Heart right ventricle (tissue), 16 donors: ENCODE results near the gene SFXN4. TPM values are rescaled to one million over a fixed set of nuclear protein-coding genes. Genes with fewer than 3 reads are reported as not detected.

Experiments
- ATAC-seq, 8 donors: fragments of 200-7000 bp; cut with Tn5 transposase; one replicate each; pipeline ENCODE4 v1.9.1; 2020; ENCODE audit warnings: mild to moderate bottlenecking in 8 of 8, moderate library complexity in 8 of 8, moderate number of reproducible peaks in 1 of 8
- DNase-seq, 2 donors: peaks; one replicate each; pipeline ENCODE4 v3.0.0-alpha.2; 2020
- H3K27ac ChIP-seq, 10 donors: fragments of 200-600 bp; sonication (generic) in 2 of 10; one replicate each; pipeline versions ENCODE4 v1.5.0 to v1.8.0; 2020 to 2022; ENCODE audit warnings: mild to moderate bottlenecking in 3 of 10
- H3K27me3 ChIP-seq, 7 donors: fragments of 200-600 bp; one replicate each; pipeline ENCODE4 v1.8.0; 2021 to 2022; ENCODE audit warnings: mild to moderate bottlenecking in 2 of 7
- H3K36me3 ChIP-seq, 9 donors: fragments of 200-600 bp; sonication (generic) in 1 of 9; one replicate each; pipeline versions ENCODE4 v1.5.0 to v1.8.0; 2020 to 2022; ENCODE audit warnings: mild to moderate bottlenecking in 2 of 9
- H3K4me1 ChIP-seq, 9 donors: fragments of 200-600 bp; sonication (generic) in 1 of 9; one replicate each; pipeline versions ENCODE4 v1.5.0 to v1.8.0; 2020 to 2022; ENCODE audit warnings: mild to moderate bottlenecking in 4 of 9
- H3K4me3 ChIP-seq, 10 donors: fragments of 200-600 bp; sonication (generic) in 2 of 10; one replicate each; pipeline versions ENCODE4 v1.5.0 to v1.8.0; 2020 to 2022; ENCODE audit warnings: mild to moderate bottlenecking in 7 of 10, moderate library complexity in 2 of 10
- H3K9me3 ChIP-seq, 11 donors: fragments of 200-600 bp in 10 of 11; sonication (generic) in 2 of 11; one replicate each; pipeline versions ENCODE4 v1.5.0 to v1.8.0; 2013 to 2022; ENCODE audit warnings: mild to moderate bottlenecking in 2 of 11, control low read depth in 1 of 11, moderate library complexity in 1 of 11
- WGBS, 2 donors: extraction: QIAGEN DNeasy Blood & Tissue Kit; methylation state at CpG; one replicate each; pipeline ENCODE4 v1.1.7; 2013; ENCODE audit warnings: inconsistent platforms in 1 of 2; 5-methylcytosine and 5-hydroxymethylcytosine counted together
- intact Hi-C, 10 donors: fragments of 100-400 bp; cut with DNase I; formaldehyde crosslinking; loops; one replicate each; pipeline versions ENCODE4 v1.11.1 to v1.14.2; 2022
- polyA plus RNA-seq, 2 donors: library from polyadenylated mRNA; stranded (reverse); fragments of 200-250 nt; gene quantifications; one replicate each; pipeline ENCODE4 v1.2.3, GENCODE V29; 2013
- total RNA-seq, 10 donors: library from RNA; stranded (reverse); fragmentation: NEBNext Ultra II Directional in 3 of 10; extraction: Animal tissue kit (Norgen Biotek cat#: 25700) in 3 of 10; gene quantifications; one replicate each; pipeline versions ENCODE4 v1.2.1 to v1.2.4, GENCODE V29; 2021 to 2023
- TF ChIP-seq, protein P1 (sequence below), 9 donors: fragments of 200-600 bp; sonication (generic) in 2 of 9; IDR thresholded peaks; one replicate each; pipeline versions ENCODE4 v1.5.0 to v1.8.0; 2021 to 2022; ENCODE audit warnings: antibody characterized with exemption in 9 of 9, mild to moderate bottlenecking in 5 of 9, moderate library complexity in 1 of 9
- donor health status: Arrhythmogenic right ventricular cardiomyopathy.
- donor health status: ischemic (EF 13 %, LVEDD 7.1; RV severe dilation, severe dysfunction).
- donor health status: healthy with polysubstance abuse.
- donor health status: DM: no; HTN: yes; CAD: no.
- donor health status: DM: no; HTN: no; CAD: no.
- donor health status: ischemic (EF 25% LVEDD 6.9; RV normal size, moderate dysfunction).
- donor health status: ischemic (EF 25% LVEDD 5.7; RV mildly dilated, moderate dysfunction).
- donor health status: healthy.
- donor health status: DM: yes; HTN: yes; CAD: no.
- donor health status: Ischemic cardiomyopathy.
- donor health status: ischemic (EF 35%, LVEDD 5.7; RV mildly dilated, moderate dysfunction).
- donor health status: nonischemic (EF 11% LVEDD 7.7; RV severe dilation, severe dysfunction).
- donor health status: DM: yes; HTN: yes; CAD: no.
- donor health status: PGD.
- donor health status: ischemic (EF 29% LVEDD 5.4; RV normal size, mild dysfunction).
- donor health status: nonischemic (EF 23%, LVEDD 6.1; RV moderate dilation, normal function).

Gene SFXN4
- total and polyA plus RNA-seq, 12 donors, result 32.3 to 95.2 (median 44.0) TPM

DNA sequence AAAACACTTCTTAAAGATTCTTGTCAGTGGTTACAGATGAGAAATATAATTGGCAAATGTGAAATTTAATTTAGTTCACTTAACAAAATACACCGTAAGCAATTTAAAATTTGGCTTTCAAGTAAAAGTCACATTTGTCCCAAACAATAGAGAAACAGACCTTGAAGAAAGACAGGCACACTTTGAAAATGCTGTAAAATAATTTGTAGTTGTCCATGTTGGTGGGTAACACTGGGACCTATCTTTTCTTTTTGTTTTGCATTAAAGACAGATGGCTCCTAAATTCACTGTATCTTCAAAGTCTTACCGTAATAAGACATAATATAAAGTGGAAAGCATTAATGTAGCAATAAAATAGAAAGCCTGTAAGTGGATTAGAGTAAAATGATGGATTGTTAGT lies 45.1 kb upstream of the SFXN4 start:
- Histone ChIP-seq H3K27me3 (no peaks in the 10 kb centered on the region), H3K4me3 (peak overlapping the region in 6 of 10 donors; percentile 3 to 99 (median 96)), H3K27ac (peak overlapping the region in 8 of 10 donors; percentile 86 to 100 (median 98)), H3K9me3 (no peaks in the 10 kb centered on the region), H3K36me3 (peaks cover 0 to 21% (median 0%) of the 10 kb centered on the region in 9 donors), H3K4me1 (peaks cover 6 to 82% (median 76%) of the 10 kb centered on the region in 9 donors)
- TF ChIP-seq, protein P1, sequence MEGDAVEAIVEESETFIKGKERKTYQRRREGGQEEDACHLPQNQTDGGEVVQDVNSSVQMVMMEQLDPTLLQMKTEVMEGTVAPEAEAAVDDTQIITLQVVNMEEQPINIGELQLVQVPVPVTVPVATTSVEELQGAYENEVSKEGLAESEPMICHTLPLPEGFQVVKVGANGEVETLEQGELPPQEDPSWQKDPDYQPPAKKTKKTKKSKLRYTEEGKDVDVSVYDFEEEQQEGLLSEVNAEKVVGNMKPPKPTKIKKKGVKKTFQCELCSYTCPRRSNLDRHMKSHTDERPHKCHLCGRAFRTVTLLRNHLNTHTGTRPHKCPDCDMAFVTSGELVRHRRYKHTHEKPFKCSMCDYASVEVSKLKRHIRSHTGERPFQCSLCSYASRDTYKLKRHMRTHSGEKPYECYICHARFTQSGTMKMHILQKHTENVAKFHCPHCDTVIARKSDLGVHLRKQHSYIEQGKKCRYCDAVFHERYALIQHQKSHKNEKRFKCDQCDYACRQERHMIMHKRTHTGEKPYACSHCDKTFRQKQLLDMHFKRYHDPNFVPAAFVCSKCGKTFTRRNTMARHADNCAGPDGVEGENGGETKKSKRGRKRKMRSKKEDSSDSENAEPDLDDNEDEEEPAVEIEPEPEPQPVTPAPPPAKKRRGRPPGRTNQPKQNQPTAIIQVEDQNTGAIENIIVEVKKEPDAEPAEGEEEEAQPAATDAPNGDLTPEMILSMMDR (IDR thresholded peaks at IDR 0.05), result no peak
- DNase-seq, result no peak
- ATAC-seq, result no peak
- 67 to 75% methylated on average over 2 of the region's 2 CpGs for WGBS, 2 donors
- intact Hi-C loops, result loop anchor here in 4 of 10 donors (5.0 to 10.0 kb wide), 3 partner anchors 42 to 84 kb away; no protein-coding TSS in a partner anchor

DNA sequence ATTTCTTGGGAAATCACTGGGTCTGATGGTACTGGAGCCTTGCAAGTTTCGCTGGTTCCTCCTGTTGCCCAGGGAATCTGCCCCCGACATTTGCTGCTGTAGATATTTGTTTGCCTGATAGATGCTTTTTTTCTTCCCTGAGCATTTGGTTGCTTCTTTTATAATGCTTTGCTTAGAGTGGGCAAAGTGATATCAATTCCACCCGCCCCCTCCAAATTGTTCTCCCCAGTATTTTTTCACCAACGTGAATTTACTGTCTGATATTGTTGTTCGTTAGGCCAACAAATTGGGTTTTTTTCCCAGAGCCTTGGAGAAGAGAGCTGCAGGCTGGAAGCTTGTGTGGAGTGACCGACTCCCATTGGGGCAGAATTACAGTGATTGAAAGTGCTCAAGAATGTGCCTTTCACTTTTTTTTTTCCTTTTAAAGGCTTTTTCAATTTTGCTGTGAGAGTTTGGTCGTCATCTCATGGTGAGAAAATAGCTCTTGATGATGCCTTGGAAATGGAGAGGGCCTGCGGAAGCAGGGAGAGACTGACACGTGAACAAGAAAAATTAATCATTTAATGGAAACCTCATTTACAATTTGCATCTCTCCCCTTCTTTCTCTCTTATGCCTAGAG lies 44.3 kb upstream of the SFXN4 start:
- no peak for DNase-seq
- Histone ChIP-seq H3K9me3 (no peaks in the 10 kb centered on the region), H3K27ac (peak overlapping the region; percentile 84 to 100 (median 98)), H3K4me1 (peaks cover 6 to 80% (median 74%) of the 10 kb centered on the region in 9 donors), H3K27me3 (no peaks in the 10 kb centered on the region), H3K36me3 (peaks cover 0 to 21% (median 0%) of the 10 kb centered on the region in 9 donors), H3K4me3 (peak overlapping the region; percentile 72 to 99 (median 95))
- 24 to 27% methylated on average over 9 of the region's 9 CpGs for WGBS, 2 donors
- intact Hi-C loops, result loop anchor here in 8 of 10 donors (2.0 to 10.0 kb wide), 9 partner anchors 42 to 235 kb away; no protein-coding TSS in a partner anchor
- TF ChIP-seq, protein P1 (IDR thresholded peaks at IDR 0.05), result peak in 2 of 9 donors; percentile 0 to 6
- no peak for ATAC-seq

DNA sequence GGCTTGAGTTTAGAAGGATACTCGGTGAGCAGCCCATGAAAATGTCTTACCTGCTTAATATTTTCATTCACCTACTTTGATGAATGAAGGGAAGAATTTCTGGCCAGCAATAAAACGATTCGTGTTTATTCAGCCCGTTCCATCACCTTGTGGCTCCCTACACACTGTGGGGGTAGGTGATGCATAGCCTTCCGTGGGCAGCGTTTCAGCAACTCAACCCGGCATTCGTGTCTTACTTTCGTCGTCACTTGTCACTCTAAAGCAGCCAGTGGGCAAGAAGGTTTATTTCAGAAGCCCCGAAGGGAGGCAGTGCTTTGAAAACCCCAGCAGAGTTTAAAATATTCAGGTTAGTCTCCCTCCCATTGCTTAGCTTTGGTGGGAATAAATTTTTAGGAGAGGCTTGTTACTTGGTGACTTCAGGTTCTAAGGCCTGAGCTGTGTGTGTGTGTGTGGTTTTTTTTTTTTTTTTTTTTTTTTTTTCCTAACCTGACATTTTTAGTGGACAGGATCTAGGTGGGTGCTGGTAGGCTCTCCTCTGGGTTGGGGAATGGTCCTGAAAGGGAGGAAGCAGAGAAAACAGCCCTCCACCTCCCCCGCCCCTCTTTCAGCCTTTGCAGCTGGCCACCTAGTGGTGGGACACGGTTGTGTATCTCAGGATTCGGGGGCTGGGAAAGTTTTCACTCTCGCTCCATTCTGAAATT lies 43.7 kb upstream of the SFXN4 start:
- TF ChIP-seq, protein P1 (IDR thresholded peaks at IDR 0.05), result peak; percentile 71 to 82 (median 77)
- ATAC-seq (peak in 4 of 8 donors; percentile 25 to 50 (median 26)), DNase-seq (peak; percentile 61 to 84)
- peak overlapping the region; percentile 84 to 100 (median 98) for H3K27ac ChIP-seq
- WGBS, 2 donors, result 2 to 4% methylated on average over 15 of the region's 15 CpGs
- H3K9me3 ChIP-seq, result no peaks in the 10 kb centered on the region
- H3K4me3 ChIP-seq, result peak overlapping the region; percentile 72 to 99 (median 95)
- intact Hi-C loops, result loop anchor here in 7 of 10 donors (2.0 to 10.0 kb wide), 7 partner anchors 43 to 236 kb away; no protein-coding TSS in a partner anchor
- H3K36me3 ChIP-seq, result peaks cover 0 to 21% (median 0%) of the 10 kb centered on the region in 9 donors
- H3K27me3 ChIP-seq, result no peaks in the 10 kb centered on the region
- peaks cover 6 to 74% (median 67%) of the 10 kb centered on the region in 9 donors for H3K4me1 ChIP-seq

DNA sequence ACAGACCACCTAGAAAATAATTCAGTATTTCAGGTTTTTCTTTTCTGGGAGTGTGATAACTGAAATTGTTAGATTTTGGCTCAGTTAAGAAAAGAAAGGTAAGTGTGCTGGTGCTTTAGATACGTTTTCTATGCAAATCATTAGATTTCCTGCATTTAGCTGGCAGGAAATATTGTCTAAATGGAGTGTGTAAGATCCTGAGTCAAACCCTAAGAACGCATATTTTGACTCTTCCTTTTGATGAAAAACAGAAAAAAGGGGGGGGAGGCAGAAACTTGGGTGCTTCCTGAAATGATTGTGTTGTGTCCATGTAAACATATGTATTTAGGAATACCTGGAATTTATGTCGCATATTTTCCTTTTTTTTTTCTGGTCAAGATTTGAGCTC lies 43.0 kb upstream of the SFXN4 start:
- Histone ChIP-seq H3K9me3 (no peaks in the 10 kb centered on the region), H3K4me1 (peaks cover 6 to 68% (median 62%) of the 10 kb centered on the region in 9 donors), H3K4me3 (peak overlapping the region; percentile 72 to 99 (median 95)), H3K36me3 (peaks cover 0 to 21% (median 0%) of the 10 kb centered on the region in 9 donors), H3K27me3 (no peaks in the 10 kb centered on the region), H3K27ac (peak overlapping the region; percentile 84 to 100 (median 98))
- intact Hi-C loops, result loop anchor here in 7 of 10 donors (2.0 to 10.0 kb wide), 7 partner anchors 44 to 236 kb away; no protein-coding TSS in a partner anchor
- DNase-seq (no peak), ATAC-seq (no peak)
- TF ChIP-seq, protein P1 (IDR thresholded peaks at IDR 0.05), result no peak
- 1 to 5% methylated on average over 3 of the region's 3 CpGs for WGBS, 2 donors
